ENCODE results near the gene SLU7. TPM values are rescaled to one million over a fixed set of nuclear protein-coding genes. Genes with fewer than 3 reads are reported as not detected.

Gene SLU7
- total and polyA plus RNA-seq, 2 of the 4 experiments (the other 2 are of a cell fraction) = 15.9 to 34.2 TPM

DNA sequence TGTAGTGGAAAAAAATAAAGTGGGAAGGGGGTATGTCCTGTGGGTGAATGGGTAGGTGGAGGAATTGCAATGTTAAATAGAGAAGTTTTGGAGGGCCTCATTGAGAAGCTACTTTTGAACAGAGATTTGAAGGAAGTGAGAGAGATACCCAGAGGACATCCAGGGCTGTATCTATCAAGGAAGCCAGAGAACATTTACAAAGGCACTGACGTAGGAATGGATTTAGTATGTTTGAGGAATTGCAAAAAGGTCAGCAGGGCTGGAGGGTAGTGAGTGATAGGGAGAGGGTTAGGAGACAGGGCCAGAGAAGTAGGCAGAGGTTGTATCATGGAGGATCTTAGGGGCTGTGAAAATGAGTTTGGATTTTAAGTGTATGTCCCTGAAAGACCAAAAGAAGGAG, 16.7 kb upstream of the SLU7 start:
- no peak overlapping the region for H2BK5ac ChIP-seq (ENCODE audit: low read depth, low read length, poor library complexity, severe bottlenecking)
- 80% methylated on average over 1 of the region's 1 CpG; no CpG with 5 or more reads in 1 of the 2 experiments for WGBS, 2 experiments (ENCODE audit: extremely low coverage in 2 of 2, insufficient read length in 1 of 2)
- TF ChIP-seq, protein P1, sequence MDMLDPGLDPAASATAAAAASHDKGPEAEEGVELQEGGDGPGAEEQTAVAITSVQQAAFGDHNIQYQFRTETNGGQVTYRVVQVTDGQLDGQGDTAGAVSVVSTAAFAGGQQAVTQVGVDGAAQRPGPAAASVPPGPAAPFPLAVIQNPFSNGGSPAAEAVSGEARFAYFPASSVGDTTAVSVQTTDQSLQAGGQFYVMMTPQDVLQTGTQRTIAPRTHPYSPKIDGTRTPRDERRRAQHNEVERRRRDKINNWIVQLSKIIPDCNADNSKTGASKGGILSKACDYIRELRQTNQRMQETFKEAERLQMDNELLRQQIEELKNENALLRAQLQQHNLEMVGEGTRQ (IDR thresholded peaks at IDR 0.05; ENCODE audit: low read depth, low read length) = no peak
- TF ChIP-seq POLR2A (IDR thresholded peaks at IDR 0.05; ENCODE audit: low read depth, low read length) (no peak), NFE2L2 (IDR thresholded peaks at IDR 0.05; ENCODE audit: low read depth, low read length) (no peak), SMC3 (IDR thresholded peaks at IDR 0.05; ENCODE audit: low read depth, low read length) (no peak), RAD21 (IDR thresholded peaks at IDR 0.05; ENCODE audit: low read length) (no peak), MXI1 (IDR thresholded peaks at IDR 0.05; ENCODE audit: borderline replicate concordance, low read depth, low read length) (no peak)
- no peaks in the 10 kb centered on the region for H3K27me3 ChIP-seq (ENCODE audit: control insufficient read depth, insufficient read depth, low read length)
- ATAC-seq (ENCODE audit: low read depth) (no peak), DNase-seq (no peak)
- BruUV-seq (replicated peaks) = no TSS peak
- no peaks in the 10 kb centered on the region for H3K9me1 ChIP-seq (ENCODE audit: insufficient read depth, low read length)
- H3K79me1 ChIP-seq (ENCODE audit: low read depth in 1 of 2, low read length in 2 of 2) = no peaks in the 10 kb centered on the region
- H4K91ac ChIP-seq (ENCODE audit: insufficient read depth, low read depth, low read length) = no peak overlapping the region
- no peak overlapping the region for H2AFZ ChIP-seq (replicated peaks; ENCODE audit: low read length, poor library complexity)
- H4K20me1 ChIP-seq (ENCODE audit: insufficient read depth, low read length) = no peaks in the 10 kb centered on the region
- H3K14ac ChIP-seq (replicated peaks; ENCODE audit: low read depth, low read length) = no peak overlapping the region
- H3K36me3 ChIP-seq (ENCODE audit: control insufficient read depth, insufficient read depth, low read length) = no peaks in the 10 kb centered on the region
- H2AK9ac ChIP-seq (replicated peaks; ENCODE audit: low read depth, low read length, poor library complexity) = no peak overlapping the region
- H3K18ac ChIP-seq (ENCODE audit: low read depth, low read length) = no peak overlapping the region
- no peaks in the 10 kb centered on the region for H3K9me3 ChIP-seq (ENCODE audit: control insufficient read depth, insufficient read depth, low read length)
- intact Hi-C loops (cut with micrococcal nuclease) (loop anchor here (10.0 kb wide), 1 partner anchor 1109 kb away; the partner anchor contains the start of gene GABRB2), dilution Hi-C loops (cut with HindIII; ENCODE audit: low sequenced_read_pairs, unreplicated experiment) (no loop called here), in situ Hi-C loops (cut with MboI; ENCODE audit: low sequenced_read_pairs) (no loop called here)
- H4K8ac ChIP-seq (ENCODE audit: low read depth in 2 of 2, low read length in 2 of 2) = no peak overlapping the region
- H2BK120ac ChIP-seq (ENCODE audit: low read depth, low read length) = no peak overlapping the region
- no peak overlapping the region for H2AK5ac ChIP-seq (ENCODE audit: low read depth, low read length)
- no peak overlapping the region for H2BK20ac ChIP-seq (ENCODE audit: low read depth, low read length)
- H4K5ac ChIP-seq (ENCODE audit: low read depth, low read length) = no peak overlapping the region
- no peak overlapping the region for H3K4ac ChIP-seq (ENCODE audit: low read depth, low read length)
- H3K27ac ChIP-seq (ENCODE audit: insufficient read depth, low read length) = no peak overlapping the region
- no peak overlapping the region for H3K23ac ChIP-seq (ENCODE audit: low read depth, low read length)
- no peak overlapping the region for H3K9ac ChIP-seq (ENCODE audit: low read depth, low read length)
- ChIA-PET CTCF (no interaction called here), POLR2A (ENCODE audit: unreplicated experiment) (no interaction called here)
- H3K56ac ChIP-seq (ENCODE audit: extremely low read depth, insufficient read depth, low read length) = no peak overlapping the region
- H3K4me1 ChIP-seq (ENCODE audit: control insufficient read depth, insufficient read depth, low read length) = no peaks in the 10 kb centered on the region
- H3K4me2 ChIP-seq (ENCODE audit: low read depth, low read length) = no peak overlapping the region
- H3K4me3 ChIP-seq (ENCODE audit: insufficient read depth, low read depth, low read length) = no peak overlapping the region
- no peak overlapping the region for H2BK15ac ChIP-seq (ENCODE audit: low read depth, low read length)

Data from IMR-90 (cell line).